K562 (cell line): Measurements from ENCODE around the gene CTXN1. TPM values are rescaled to one million over a fixed set of nuclear protein-coding genes. Genes with fewer than 3 reads are reported as not detected.

Source experiments
- C11orf30 ChIP-seq: fragments of 450-650 bp; IDR thresholded peaks from 2 replicates; pipeline ENCODE4 v1.6.1; 2016; ENCODE audit warnings: low read depth, mild to moderate bottlenecking
- HMG20B ChIP-seq: fragments of 250-450 bp; sonication (Bioruptor Pico); IDR thresholded peaks from 2 replicates; pipeline ENCODE4 v1.5.0; 2021; ENCODE audit warnings: mild to moderate bottlenecking
- JUND ChIP-seq, 2 experiments: IDR thresholded peaks; 2 replicates in 1 of 2; 3 replicates in 1 of 2; pipeline ENCODE4 v1.6.1; 2011; ENCODE audit warnings: borderline replicate concordance in 2 of 2, low read depth in 2 of 2, low read length in 2 of 2, improper control_type of control experiment in 1 of 2, missing biosample characterization in 1 of 2, missing genetic modification characterization in 1 of 2, missing genetic modification reagents in 1 of 2
- KAT8 ChIP-seq: fragments of 450-650 bp; IDR thresholded peaks from 2 replicates; pipeline ENCODE4 v1.6.1; 2016; ENCODE audit warnings: low read depth, mild to moderate bottlenecking
- ZNF436 ChIP-seq: fragments of 250-450, 450-650 bp; sonication (Bioruptor Pico); formaldehyde crosslinking; IDR thresholded peaks from 2 replicates; pipeline ENCODE4 v1.7.0; 2020; ENCODE audit warnings: mild to moderate bottlenecking
- polyA plus RNA-seq, 8 experiments: library from polyadenylated mRNA; depleted of rRNA in 4 of 8; stranded (reverse) in 5 of 8; unstranded in 3 of 8; fragments of >200 nt; fragmentation: Nextera tagmentation in 2 of 8; fragmentation: Illumina TruSeq in 1 of 8; extraction: Ambion mirVana in 2 of 8; extraction: Trizol in 1 of 8; gene quantifications; 2 replicates each; pipeline versions ENCODE4 v1.2.1 to v1.2.3, GENCODE V29; 2011 to 2014; ENCODE audit warnings: inconsistent platforms in 1 of 8, missing spikeins in 1 of 8
- total RNA-seq, 7 experiments: library from RNA; depleted of rRNA in 6 of 7; stranded (reverse); fragments of >200 nt in 6 of 7; fragmentation: Illumina TruSeq in 2 of 7; extraction: Trizol in 2 of 7; gene quantifications; 2 replicates each; pipeline versions ENCODE4 v1.2.1 to v1.2.3, GENCODE V29; 2011 to 2021; ENCODE audit warnings: low replicate concordance in 1 of 7
- TF ChIP-seq, protein P1 (sequence below), 2 experiments: fragments of 450-650 bp; IDR thresholded peaks; 2 replicates each; pipeline ENCODE4 v1.6.1; 2018; ENCODE audit warnings: mild to moderate bottlenecking in 2 of 2, low read depth in 1 of 2; ENCODE audit not compliant: partially characterized antibody in 2 of 2
- TF ChIP-seq, protein P2 (sequence below): fragments of 250-450 bp; sonication (Bioruptor Pico); IDR thresholded peaks from 2 replicates; pipeline ENCODE4 v1.5.0; 2021
- TF ChIP-seq, protein P3 (sequence below): fragments of 250-450 bp; sonication (Bioruptor Pico); IDR thresholded peaks from 2 replicates; pipeline ENCODE4 v1.5.0; 2020; ENCODE audit warnings: mild to moderate bottlenecking, borderline replicate concordance
- TF ChIP-seq, protein P4 (sequence below): fragments of 450-650 bp; IDR thresholded peaks from 2 replicates; pipeline ENCODE4 v1.7.0; 2016; ENCODE audit warnings: borderline replicate concordance
- TF ChIP-seq, protein P5 (sequence below): fragments of 150-350 bp; IDR thresholded peaks from 2 replicates; pipeline ENCODE4 v1.6.1; 2014; ENCODE audit warnings: low read depth, mild to moderate bottlenecking, low read length, borderline replicate concordance
- TF ChIP-seq, protein P6 (sequence below): sonication (generic); formaldehyde crosslinking; IDR thresholded peaks from 2 replicates; pipeline ENCODE4 v1.8.1; 2023; ENCODE audit warnings: mild to moderate bottlenecking, missing genetic modification reagents

The CTXN1 gene
- total and polyA plus RNA-seq, 9 of the 15 experiments (the other 6 are each of a cell fraction or from before 2014, with no cell fraction given), result 0.15 to 37.4 (median 1.8) TPM; not detected in 2

DNA sequence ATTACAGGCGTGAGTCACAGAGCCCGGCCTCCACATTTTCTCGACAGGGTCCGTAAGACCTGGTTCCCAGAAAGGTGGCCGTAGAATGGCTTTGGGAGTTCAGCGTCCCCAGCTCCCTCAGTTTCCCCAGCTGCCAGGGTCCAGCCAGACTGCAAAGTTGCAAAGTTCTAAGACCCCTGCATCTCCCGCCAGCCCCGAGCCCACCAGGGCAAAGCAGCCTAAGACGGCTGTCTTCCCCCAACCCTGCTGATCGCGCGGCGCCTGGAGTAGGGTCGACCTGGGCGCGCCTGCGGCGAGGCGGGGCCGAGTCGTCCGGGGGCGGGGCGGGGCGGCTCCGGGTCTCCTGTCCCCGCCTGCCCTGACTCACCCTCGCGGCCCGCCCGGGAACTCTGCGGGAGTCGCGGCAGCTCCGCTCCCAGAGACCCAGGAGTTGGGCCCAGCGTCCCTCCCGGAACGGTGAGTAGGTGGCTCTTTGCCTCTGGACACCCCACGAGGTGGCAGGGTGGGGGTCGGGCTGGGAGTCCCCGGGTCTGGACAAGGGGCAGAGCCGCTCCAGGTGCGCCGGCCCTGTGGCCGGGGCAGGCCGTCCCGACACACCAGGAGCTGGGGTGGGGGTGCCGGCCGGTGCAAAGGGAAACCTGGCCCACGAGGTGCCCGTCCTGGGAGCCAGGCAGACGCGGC is 37.6 kb downstream of the CTXN1 start, which contains the start of gene LRRC8E (continued):
- TF ChIP-seq, protein P1, sequence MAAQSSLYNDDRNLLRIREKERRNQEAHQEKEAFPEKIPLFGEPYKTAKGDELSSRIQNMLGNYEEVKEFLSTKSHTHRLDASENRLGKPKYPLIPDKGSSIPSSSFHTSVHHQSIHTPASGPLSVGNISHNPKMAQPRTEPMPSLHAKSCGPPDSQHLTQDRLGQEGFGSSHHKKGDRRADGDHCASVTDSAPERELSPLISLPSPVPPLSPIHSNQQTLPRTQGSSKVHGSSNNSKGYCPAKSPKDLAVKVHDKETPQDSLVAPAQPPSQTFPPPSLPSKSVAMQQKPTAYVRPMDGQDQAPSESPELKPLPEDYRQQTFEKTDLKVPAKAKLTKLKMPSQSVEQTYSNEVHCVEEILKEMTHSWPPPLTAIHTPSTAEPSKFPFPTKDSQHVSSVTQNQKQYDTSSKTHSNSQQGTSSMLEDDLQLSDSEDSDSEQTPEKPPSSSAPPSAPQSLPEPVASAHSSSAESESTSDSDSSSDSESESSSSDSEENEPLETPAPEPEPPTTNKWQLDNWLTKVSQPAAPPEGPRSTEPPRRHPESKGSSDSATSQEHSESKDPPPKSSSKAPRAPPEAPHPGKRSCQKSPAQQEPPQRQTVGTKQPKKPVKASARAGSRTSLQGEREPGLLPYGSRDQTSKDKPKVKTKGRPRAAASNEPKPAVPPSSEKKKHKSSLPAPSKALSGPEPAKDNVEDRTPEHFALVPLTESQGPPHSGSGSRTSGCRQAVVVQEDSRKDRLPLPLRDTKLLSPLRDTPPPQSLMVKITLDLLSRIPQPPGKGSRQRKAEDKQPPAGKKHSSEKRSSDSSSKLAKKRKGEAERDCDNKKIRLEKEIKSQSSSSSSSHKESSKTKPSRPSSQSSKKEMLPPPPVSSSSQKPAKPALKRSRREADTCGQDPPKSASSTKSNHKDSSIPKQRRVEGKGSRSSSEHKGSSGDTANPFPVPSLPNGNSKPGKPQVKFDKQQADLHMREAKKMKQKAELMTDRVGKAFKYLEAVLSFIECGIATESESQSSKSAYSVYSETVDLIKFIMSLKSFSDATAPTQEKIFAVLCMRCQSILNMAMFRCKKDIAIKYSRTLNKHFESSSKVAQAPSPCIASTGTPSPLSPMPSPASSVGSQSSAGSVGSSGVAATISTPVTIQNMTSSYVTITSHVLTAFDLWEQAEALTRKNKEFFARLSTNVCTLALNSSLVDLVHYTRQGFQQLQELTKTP (IDR thresholded peaks at IDR 0.05; ENCODE audit: low read depth in 1 of 2, partially characterized antibody in 2 of 2), result no peak
- TF ChIP-seq, protein P2, sequence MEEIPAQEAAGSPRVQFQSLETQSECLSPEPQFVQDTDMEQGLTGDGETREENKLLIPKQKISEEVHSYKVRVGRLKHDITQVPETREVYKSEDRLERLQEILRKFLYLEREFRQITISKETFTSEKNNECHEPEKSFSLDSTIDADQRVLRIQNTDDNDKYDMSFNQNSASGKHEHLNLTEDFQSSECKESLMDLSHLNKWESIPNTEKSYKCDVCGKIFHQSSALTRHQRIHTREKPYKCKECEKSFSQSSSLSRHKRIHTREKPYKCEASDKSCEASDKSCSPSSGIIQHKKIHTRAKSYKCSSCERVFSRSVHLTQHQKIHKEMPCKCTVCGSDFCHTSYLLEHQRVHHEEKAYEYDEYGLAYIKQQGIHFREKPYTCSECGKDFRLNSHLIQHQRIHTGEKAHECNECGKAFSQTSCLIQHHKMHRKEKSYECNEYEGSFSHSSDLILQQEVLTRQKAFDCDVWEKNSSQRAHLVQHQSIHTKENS (CRISPR knock-in tag), result no peak
- TF ChIP-seq, protein P3, sequence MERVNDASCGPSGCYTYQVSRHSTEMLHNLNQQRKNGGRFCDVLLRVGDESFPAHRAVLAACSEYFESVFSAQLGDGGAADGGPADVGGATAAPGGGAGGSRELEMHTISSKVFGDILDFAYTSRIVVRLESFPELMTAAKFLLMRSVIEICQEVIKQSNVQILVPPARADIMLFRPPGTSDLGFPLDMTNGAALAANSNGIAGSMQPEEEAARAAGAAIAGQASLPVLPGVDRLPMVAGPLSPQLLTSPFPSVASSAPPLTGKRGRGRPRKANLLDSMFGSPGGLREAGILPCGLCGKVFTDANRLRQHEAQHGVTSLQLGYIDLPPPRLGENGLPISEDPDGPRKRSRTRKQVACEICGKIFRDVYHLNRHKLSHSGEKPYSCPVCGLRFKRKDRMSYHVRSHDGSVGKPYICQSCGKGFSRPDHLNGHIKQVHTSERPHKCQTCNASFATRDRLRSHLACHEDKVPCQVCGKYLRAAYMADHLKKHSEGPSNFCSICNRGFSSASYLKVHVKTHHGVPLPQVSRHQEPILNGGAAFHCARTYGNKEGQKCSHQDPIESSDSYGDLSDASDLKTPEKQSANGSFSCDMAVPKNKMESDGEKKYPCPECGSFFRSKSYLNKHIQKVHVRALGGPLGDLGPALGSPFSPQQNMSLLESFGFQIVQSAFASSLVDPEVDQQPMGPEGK, result no peak
- TF ChIP-seq, protein P4, sequence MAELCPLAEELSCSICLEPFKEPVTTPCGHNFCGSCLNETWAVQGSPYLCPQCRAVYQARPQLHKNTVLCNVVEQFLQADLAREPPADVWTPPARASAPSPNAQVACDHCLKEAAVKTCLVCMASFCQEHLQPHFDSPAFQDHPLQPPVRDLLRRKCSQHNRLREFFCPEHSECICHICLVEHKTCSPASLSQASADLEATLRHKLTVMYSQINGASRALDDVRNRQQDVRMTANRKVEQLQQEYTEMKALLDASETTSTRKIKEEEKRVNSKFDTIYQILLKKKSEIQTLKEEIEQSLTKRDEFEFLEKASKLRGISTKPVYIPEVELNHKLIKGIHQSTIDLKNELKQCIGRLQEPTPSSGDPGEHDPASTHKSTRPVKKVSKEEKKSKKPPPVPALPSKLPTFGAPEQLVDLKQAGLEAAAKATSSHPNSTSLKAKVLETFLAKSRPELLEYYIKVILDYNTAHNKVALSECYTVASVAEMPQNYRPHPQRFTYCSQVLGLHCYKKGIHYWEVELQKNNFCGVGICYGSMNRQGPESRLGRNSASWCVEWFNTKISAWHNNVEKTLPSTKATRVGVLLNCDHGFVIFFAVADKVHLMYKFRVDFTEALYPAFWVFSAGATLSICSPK, result no peak
- TF ChIP-seq ZNF436 (CRISPR knock-in tag) (no peak), HMG20B (no peak), JUND (IDR thresholded peaks at IDR 0.05; ENCODE audit: borderline replicate concordance, low read depth, low read length) (peak; percentile 72), JUND (tag; IDR thresholded peaks at IDR 0.05; ENCODE audit: borderline replicate concordance, low read depth, low read length) (peak; percentile 54; the same call in 1 of the 3 replicates), C11orf30 (no peak), KAT8 (no peak)
- TF ChIP-seq, protein P5, sequence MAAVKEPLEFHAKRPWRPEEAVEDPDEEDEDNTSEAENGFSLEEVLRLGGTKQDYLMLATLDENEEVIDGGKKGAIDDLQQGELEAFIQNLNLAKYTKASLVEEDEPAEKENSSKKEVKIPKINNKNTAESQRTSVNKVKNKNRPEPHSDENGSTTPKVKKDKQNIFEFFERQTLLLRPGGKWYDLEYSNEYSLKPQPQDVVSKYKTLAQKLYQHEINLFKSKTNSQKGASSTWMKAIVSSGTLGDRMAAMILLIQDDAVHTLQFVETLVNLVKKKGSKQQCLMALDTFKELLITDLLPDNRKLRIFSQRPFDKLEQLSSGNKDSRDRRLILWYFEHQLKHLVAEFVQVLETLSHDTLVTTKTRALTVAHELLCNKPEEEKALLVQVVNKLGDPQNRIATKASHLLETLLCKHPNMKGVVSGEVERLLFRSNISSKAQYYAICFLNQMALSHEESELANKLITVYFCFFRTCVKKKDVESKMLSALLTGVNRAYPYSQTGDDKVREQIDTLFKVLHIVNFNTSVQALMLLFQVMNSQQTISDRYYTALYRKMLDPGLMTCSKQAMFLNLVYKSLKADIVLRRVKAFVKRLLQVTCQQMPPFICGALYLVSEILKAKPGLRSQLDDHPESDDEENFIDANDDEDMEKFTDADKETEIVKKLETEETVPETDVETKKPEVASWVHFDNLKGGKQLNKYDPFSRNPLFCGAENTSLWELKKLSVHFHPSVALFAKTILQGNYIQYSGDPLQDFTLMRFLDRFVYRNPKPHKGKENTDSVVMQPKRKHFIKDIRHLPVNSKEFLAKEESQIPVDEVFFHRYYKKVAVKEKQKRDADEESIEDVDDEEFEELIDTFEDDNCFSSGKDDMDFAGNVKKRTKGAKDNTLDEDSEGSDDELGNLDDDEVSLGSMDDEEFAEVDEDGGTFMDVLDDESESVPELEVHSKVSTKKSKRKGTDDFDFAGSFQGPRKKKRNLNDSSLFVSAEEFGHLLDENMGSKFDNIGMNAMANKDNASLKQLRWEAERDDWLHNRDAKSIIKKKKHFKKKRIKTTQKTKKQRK, result no peak
- TF ChIP-seq, protein P6, sequence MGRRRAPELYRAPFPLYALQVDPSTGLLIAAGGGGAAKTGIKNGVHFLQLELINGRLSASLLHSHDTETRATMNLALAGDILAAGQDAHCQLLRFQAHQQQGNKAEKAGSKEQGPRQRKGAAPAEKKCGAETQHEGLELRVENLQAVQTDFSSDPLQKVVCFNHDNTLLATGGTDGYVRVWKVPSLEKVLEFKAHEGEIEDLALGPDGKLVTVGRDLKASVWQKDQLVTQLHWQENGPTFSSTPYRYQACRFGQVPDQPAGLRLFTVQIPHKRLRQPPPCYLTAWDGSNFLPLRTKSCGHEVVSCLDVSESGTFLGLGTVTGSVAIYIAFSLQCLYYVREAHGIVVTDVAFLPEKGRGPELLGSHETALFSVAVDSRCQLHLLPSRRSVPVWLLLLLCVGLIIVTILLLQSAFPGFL, result no peak
